CD4-positive, alpha-beta T cell treated with Interleukin-1 beta for 1 hour (primary cell): Measurements from ENCODE around the gene RASL10B.
"Not testable (repeated sequence)": the region's sequence is repeated elsewhere in the genome, so short reads cannot be mapped to it uniquely, and the experiment has no call there.

Experiments used
- DNase-seq, 2 donors: peaks; one replicate each; pipeline ENCODE4 v3.0.0-alpha.2; 2020 to 2022

The RASL10B gene

DNA sequence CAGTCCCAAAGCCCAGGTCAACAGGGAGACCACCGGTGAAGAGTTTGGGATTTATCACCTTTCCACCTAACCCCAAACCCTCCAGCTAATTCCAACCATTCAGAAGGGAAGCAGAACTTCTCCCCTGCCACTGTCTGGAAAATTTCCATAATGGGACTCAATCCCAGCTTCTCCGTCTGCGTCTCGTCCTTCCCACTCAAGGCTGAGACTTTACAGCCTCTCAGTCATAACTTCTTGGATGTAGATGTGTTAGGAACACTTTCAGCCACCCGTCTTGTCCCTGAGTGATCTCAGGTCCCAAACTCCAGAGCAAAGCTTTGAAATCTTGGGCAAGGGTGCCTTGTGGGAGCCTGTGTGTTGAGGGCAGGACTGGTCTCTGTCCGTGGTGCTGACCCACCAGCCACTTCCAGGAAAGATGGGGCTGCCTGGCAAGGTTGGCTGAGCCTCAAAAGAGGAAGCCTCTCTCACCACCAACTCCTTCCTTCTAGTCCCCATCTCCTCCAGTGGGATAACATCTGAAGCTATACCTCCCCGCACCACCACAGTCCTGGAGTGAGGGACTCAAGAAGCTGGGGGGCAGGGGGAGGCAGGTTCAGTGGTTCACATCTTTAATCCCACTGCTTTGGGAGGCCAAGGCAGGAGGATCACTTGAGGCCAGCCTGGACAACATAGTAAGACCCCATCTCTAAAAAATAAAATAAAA, 12.3 kb downstream of the RASL10B start:
- DNase-seq, result peak in 1 of 2 donors; percentile 14

DNA sequence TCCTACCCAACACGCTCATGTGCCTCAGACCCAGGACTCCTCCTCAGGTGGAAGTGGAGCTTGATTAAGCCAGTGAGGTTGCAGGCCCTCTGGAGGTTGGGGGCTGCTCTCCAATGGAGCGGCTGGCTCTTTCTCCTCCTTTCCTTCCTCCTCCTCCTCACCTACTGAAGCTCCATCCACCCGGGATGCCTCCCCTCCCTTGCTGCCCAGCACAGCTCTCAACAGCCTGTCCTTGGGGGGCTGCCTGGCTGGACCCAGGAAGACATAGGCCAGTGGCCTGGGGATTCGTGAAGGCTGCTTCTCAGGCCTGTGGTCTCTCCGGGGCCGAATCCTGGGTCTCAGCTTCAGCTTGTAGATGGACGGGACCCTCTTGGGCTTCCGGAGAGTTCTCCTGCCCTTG, 13.4 kb downstream of the RASL10B start:
- DNase-seq, result no peak

DNA sequence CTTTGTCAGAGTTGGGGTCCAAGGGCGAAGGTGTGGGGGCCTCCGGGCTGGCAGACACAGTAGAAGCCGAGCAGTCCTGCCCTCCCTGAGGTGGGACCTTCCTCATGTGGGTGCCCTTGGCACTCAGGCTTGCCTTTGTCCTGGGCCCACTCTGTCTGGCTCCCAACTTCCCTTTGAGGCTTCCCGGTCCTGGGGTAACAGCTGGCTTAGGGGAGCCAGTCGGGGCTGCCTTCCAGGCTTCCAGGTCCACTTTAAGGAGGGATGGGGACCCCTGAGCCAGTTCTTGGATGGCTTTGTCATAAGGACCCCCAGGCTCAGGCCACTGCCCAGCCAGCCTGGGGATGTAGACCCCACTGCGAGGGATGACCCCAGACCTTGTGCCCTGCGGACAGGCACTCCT, 13.8 kb downstream of the RASL10B start:
- DNase-seq, result no peak

DNA sequence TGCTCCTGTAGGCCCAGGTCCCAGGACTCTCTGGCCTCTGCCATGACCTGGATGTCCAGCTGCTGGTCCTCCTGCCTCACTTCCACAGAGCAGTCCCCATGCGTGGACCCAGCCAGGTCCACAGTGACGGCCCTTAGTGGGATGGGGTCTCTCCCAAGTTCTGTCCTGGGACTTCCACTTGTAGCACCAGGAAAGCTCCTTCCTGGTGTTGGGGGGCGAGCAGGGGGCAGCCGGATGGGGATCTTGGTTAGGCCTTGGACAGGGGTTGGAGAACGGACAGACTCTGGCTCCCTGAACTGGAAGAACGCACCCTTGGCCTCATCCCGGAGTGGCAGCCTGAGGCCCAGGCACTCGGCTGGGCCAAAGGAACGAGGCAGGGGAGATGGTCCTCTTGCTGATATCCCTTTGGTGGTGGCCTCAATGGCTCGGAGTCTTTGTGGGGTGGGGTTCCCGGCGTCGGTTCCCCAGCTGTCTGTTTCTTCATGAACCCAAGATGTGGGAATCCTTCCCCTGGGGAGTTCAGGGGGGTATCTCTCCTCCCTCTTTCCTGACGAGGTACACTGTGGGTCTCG, 14.4 kb downstream of the RASL10B start:
- no peak for DNase-seq

DNA sequence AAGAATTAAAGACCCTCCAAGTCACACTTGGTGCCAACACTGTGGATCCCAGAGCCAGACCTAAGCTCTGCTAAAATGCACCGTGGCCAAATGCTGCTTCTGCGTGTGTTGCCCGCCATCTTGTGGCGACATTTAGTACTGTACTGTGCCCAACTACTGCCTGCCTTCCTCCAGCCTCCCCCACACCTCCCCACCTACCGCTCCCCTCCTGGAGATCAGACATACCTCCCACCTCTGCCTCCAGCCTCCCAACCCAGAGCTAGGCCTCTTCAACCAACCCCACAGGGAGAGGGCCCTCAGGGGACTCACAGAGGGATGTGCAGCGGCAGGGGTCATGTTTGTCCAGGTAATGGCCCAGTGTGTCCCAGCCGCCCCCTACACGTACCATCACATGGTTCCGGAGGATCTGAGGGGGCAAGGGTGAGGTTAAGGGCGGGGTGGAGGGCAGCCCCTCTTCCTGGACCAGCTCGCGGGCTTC, 16.1 kb downstream of the RASL10B start:
- DNase-seq, result peak; percentile 78 to 80

DNA sequence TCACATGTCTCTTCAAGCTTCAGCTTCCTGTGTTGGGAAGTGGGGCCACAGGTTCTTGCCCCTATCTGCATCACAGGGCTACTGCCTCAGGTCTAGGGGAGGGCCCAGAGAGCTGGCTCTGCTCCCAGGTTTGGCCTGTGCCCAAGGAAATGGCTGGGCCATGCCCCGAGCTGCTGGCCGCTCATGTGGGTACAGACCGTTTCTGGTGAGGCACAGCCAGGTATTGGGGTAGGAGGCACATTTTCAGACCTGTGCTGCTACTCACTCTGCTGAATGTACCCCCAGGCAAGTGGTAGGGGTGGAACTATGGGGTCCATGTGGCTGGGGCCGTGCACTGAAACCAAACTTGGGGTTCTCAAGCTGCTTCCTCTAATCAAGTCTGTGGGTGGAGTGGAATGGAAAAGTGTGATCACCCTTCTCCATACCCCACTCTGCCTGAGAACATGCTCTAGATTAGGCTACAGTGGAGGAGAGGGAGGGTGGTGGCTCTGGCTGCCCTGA, 17.0 kb downstream of the RASL10B start:
- no peak for DNase-seq

DNA sequence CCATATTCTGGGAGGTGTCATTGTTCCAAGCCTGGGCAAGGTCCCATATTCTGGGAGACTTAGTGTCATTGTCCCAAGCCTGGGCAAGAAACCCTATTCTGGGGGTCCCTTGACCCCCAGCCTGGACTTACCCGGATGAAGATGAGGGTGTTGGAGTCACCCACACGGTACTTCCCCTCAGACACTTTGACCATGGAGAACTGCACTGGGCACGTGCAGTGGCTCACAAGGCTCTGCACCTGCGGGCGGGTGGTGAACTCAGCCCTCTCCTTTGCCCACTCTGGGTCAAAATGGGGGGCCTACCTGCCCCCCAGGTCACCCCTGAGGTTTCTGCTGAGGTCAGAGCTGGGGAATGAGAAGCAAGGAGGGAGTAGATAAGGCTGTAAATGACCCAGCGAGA, 17.5 kb downstream of the RASL10B start:
- no peak for DNase-seq

DNA sequence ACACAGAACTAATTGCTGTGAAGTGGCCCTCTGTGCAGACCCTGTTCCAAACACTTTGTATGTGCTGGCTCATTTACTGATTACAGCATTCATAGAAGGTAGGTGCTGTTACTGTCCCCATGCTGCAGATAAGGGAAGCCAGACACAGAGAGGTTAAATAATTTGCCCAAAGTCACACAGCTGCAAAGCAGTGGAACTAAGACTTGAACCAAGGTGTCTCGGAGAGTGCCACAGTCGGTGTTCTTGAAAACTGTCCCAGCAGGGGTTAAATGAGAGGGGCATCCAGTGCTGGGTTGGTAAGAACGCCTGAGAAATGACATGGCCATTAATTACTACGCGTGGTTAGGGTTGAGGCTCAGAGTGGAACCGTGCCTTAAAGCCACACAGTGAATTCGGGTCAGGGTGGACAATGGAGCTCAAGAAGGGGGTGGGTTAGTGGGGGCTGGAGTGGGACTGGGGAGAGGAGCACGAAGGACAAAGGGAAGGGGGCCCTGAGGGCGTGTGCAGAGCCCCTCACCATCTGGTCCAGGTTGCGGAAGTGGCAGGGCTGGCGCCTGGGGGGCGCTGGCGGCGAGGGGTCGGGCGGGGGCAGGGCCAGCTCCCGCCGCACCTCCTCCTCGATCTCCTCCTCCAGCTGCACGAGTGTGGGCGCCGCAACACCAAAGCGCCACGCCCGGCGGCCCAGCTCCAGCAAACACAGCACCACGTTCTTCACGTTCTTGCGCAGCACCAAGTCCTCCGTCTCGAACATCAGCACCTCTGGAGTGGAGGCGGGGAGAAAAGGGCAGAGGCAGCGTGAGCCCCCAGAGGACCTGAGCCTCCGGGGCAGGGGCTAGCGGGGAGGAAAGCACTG, 18.3 kb downstream of the RASL10B start:
- no peak for DNase-seq

DNA sequence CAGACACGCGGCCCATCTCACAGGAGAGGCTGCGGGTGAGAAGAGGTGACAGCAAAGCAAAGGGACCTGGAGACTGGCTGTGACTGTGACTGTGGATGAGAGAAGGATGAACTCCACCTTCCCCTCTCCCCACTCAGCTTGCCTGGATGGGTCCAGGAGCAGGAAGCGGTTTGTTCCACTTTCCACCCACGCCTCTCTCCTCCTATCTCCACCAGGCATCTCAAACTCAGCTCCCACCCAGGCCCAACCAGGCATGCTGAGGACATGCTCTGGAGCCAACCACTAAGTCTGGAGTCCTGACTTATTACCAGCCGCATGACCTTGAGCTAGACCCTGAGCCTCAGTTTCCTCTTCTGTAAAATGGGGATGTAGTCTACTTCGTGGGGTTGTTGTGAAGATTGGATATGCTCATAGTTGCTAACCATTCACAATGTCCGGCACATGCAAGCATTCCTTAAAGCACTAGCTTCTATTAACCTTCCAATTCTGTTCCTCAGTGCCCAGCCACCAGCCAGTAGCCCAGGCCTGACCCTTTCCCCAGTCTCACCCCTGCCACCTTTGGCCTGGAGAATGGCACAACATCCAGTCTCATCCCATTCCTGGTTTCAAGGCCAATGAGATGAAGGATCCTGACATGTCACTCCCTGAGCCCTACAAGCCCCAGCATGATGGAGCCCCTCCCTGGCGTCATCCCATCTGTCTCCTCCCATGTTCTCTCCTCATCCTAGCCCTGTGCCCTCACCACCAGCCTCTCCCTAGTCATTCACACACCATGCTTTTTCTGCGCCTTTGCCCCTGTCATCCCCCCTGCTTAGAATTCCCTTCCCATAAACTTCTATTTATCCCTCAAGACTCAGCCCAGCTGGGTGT, 19.3 kb downstream of the RASL10B start:
- DNase-seq, result no peak

DNA sequence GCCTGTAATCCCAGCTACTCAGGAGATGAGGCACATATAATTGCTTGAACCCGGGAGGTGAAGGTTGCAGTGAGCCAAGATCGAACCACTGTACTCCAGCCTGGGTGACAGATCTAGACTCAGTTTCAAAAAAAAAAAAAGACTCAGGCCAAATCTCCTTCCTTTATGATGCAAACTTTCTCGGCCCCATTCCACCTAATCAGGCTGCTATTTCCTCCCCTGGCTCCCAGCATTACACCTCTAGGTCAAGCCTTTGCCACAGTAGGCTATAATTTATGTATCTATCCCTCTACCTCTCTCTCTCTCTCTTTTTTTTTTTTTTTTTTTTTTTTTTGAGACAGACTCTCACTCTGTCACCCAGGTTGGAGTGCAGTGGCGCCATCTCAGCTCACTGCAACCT, 20.1 kb downstream of the RASL10B start:
- not testable (repeated sequence) for DNase-seq

DNA sequence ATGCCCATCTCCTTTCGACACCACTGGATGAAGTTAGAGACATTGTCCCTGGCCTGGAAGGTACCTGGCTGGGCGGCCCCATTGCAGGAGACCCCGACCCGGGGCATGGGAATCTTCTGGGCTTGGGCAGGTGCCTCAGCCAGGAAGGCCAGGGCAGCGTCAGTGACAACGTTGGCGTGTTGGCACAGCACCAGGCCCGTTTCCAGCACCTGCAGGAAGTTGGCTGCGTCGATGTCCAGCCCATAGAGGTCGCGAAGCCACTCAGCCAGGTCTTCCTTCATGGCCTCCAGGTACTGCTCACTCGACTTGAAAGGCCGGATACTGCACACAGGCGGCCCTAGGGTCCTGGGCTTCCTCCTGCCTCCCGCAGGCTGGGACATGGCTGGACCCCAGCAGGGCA, 21.0 kb downstream of the RASL10B start:
- DNase-seq, result no peak

DNA sequence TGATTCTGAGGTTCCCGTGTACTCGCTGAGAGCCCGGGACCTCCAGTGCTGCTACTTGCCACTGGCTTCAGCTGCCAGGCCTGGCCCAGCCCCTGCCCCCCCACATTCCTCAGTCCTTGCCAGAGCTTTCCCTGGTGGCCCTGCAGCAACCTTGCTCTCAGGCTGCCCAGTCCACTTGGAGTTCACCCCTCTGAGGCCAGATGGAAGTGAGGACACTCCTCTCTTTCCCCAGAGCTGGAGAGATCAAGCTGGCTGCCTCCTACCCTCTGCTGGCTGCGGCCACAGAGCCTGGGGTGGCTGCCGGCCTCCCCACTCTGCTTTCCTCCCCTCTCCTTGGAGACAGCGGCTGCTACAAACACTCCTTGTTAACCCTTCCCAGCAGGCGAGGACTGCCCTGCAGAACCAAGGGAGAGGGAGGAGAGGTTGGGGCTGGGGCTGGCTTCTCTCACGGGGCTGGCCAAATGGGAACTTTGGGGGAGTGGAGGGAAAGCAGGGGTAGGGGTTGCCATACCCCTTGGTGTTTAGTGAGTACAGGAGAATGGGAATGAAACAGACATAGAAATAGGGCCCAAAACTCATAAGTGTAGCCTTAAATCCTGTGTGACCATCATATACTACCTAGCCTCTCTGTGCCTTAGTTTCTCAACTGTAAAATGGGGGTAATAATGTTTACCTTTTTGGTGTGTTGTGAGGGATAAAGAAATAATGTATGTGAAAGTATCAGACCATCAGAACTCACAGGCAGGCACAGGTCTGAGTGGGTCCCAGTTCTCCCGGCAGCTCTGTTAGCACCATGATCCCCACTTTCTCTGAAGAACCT, 21.7 kb downstream of the RASL10B start, which contains the start of gene GAS2L2:
TSS of gene GAS2L2 (minus strand) at position 295 of the 820 bp plus-strand sequence. CDS start 389 bp downstream, outside the sequence.
- no peak for DNase-seq

DNA sequence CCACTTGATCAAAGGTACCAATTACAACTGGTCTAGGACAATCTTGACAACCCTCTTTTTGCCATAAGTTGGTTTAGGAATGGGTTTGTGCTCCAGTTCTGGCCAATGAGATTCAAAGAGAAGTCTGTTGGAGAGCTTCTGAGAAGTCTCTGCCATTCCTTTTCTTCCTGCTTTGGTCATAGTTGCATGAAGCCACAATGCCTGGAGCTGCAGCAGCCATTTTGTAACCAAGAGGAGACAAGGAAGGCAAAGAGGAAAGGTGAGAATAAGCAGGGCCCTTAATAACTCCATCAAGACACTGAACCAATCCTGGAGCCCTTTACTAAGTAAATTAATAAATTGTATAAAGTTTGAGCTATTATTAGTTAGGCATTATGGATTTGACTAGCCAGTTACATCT, 25.8 kb downstream of the RASL10B start:
- no peak for DNase-seq

DNA sequence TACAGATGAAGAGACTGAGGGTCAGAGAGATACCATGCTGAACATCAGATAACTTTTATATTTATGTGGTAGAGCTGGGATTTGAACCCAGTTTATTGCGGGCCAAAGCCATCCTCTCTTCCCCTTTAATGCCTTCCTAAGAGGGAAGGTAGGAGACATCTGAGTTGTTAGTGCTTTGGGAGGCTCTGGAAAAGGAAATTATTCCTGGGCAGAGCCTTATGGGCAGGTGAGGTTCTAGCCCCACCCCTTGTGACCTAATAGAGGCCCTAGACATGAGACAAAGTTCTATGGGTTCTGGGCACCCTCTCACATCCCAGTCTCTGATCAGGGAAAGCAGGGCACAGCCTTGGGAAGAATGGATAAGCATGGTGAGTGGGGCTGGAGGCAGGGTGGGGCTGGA, 29.1 kb downstream of the RASL10B start, which contains the start of gene C17orf50:
TSS of gene C17orf50 (plus strand) at position 301 of the 400 bp plus-strand sequence. CDS start at position 356, 55 bp downstream.
- no peak for DNase-seq

DNA sequence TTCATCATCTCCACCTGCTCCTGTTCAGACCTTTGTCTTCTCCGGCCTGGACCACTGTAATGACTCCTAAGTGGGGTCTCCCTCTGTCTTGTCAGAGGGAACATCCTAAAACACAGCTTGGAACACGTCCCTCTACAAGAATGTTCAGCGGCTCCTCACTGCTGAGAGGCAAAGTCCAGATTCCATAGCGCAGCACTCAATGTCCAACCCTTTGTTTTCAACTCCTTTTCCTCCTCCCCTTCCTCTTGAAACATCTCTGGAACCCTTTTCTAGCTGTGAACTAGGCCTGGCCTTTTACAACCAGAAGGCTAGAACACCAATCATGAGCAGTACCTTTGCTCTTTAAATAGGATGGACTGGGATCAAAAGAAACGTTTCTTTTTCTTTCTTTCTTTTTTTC, 30.2 kb downstream of the RASL10B start:
- DNase-seq, result no peak

DNA sequence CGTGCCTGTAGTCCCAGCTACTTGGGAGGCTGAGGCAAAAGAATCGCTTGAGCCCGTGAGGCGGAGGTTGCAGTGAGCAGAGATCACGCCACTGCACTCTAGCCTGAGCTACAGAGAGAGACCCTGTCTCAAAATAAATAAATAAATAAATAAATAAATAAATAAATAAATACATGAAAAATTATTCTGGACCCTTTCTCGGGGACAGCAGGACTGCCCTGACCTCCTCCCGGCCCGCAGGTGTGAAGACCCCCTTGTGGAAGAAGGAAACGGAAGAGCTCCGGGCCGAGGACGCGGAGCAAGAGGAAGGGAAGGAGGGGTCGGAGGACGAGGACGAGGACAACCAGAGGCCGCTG, 32.3 kb downstream of the RASL10B start:
- DNase-seq, result no peak

DNA sequence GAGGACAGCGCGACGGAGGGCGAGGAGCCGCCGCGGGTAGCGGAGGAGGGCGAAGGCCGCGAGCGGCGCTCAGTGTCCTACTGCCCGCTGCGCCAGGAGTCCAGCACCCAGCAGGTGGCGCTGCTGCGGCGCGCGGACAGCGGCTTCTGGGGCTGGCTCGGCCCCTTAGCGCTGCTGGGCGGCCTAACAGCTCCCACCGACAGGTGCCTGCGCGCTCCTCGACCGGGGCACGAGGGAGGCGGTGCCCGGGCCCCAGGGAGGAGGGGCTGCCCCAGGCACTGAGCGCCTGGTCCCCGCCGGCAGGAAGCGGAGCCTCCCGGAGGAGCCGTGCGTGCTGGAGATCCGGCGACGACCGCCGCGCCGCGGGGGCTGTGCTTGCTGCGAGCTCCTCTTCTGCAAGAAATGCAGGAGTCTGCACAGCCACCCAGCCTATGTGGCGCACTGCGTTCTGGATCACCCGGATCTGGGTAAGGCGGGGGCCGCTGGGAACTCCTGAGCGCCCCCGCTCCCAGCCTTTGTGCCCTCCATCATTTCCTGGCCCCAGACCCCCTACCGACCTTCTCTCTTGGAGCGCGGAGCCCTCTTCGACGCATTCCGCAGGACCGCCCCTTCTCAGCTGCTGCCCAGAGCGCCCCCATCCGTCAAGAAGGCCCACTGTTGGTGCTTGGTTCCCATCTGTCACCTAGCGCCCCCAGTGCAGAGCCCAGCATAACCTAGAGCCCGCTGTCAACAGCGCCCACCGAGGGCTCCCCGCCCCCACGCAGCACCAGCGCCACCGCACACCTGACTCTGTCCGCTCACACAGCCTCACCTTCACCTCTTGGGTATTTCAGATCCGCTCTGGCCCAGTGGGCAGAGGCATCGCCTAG, 32.9 kb downstream of the RASL10B start:
- peak; percentile 89 to 90 for DNase-seq

DNA sequence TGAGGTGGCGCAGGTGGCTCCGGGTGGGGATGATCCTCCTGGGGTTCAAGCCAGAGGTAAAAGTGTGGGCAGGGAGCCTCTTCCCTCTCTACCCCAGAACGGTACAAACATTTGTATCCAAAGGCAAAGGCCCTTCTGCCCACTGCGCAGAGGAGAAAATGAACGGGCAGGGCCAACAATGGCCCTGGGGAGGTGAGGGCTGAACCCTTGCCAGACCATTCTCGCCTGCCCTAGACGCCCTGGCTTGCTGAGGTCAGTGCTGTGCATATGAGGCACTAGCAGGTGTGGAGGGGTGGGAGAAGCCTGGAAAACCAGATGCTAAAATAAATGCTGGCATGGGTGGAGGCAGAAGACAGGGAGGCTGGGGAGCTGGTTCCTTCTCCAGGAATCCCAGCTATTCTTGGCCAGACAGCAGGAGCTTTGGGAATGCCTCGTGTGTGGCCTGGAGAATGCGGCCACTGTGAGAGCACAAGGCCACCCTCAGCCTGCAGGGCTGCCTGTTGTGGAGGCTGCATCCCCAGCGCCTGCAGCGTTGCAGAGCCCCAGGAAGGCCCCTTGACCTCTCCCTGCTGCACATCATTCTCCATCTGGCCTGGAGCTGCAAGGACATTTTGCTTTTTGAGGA, 33.8 kb downstream of the RASL10B start:
- no peak for DNase-seq

DNA sequence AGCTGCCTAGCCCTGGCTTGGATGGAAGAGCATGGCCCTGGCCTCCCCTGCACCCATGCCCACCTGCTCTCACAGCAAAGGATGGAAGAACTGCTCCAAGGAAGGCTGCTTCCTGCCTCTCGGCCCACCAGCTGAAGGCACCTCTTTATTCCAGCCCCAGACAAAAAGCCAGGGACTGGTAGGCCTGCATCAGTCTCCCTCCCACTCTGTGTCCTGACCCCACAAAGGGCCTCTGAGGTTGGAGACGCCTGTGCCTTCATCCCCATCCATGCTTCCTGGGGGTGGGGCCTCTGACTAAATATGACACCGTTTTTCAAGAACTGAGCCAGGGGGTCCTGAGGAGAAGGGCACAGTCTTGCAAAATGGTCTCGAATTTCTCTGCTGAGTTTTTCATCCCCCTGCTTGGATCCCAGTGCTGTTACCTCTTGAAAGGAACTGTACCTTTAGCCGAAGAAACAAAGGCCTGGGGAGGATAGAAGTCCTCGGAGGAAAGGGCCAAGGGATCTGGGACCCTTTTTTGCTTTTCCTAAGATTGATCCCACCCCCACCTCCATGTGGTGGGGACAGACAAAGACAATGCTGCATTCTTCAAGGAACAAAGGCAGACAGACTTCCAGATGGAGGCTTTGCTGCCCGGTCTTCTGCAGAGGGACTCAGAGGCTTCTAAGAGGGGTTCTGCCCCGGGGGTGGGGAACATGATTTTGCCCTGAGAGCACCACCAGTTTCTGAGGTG, 34.5 kb downstream of the RASL10B start:
- no peak for DNase-seq
